GM12864 (cell line): Measurements from ENCODE around the gene EGFLAM.

ENCODE experiments used
- DNase-seq: peaks from one replicate; pipeline ENCODE4 v3.0.0-alpha.2; 2011; ENCODE audit warnings: low read depth
- H3K4me3 ChIP-seq: 2 replicates; pipeline ENCODE4 v1.5.1; 2011; ENCODE audit warnings: mild to moderate bottlenecking, low read depth, low read length, control low read depth
- TF ChIP-seq, protein P1 (sequence below): IDR thresholded peaks from 2 replicates; pipeline ENCODE4 v1.5.1; 2011; ENCODE audit warnings: low read depth, mild to moderate bottlenecking, moderate library complexity, low read length, control low read depth, inconsistent platforms; ENCODE audit errors: missing control alignments

EGFLAM gene

GRCh38 chr5:38338455-38338854 lies 80.1 kb downstream of the EGFLAM start:
- no peak overlapping the region for H3K4me3 ChIP-seq
- DNase-seq, result no peak
- TF ChIP-seq, protein P1, sequence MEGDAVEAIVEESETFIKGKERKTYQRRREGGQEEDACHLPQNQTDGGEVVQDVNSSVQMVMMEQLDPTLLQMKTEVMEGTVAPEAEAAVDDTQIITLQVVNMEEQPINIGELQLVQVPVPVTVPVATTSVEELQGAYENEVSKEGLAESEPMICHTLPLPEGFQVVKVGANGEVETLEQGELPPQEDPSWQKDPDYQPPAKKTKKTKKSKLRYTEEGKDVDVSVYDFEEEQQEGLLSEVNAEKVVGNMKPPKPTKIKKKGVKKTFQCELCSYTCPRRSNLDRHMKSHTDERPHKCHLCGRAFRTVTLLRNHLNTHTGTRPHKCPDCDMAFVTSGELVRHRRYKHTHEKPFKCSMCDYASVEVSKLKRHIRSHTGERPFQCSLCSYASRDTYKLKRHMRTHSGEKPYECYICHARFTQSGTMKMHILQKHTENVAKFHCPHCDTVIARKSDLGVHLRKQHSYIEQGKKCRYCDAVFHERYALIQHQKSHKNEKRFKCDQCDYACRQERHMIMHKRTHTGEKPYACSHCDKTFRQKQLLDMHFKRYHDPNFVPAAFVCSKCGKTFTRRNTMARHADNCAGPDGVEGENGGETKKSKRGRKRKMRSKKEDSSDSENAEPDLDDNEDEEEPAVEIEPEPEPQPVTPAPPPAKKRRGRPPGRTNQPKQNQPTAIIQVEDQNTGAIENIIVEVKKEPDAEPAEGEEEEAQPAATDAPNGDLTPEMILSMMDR, result no peak

DNA sequence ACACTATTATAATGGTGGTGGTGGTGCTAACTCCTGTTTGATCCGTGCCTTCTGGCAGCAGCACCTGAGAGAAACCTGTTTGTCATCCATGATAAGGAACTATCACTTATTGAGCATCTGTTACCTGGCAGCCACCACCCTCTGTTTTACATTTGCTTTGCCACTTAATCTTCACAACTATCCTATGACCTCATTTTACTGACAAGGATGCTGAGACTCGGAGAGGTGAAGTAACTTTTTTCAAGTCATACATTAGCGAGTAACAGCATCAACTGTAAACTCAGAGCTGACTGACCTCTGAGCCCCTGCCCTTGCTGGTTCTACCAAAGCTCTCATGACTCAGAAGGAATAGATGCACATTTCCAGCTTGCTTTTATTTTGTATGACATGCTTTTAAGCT lies 81.1 kb downstream of the EGFLAM start:
- H3K4me3 ChIP-seq, result no peak overlapping the region
- TF ChIP-seq, protein P1, result no peak
- DNase-seq, result no peak

DNA sequence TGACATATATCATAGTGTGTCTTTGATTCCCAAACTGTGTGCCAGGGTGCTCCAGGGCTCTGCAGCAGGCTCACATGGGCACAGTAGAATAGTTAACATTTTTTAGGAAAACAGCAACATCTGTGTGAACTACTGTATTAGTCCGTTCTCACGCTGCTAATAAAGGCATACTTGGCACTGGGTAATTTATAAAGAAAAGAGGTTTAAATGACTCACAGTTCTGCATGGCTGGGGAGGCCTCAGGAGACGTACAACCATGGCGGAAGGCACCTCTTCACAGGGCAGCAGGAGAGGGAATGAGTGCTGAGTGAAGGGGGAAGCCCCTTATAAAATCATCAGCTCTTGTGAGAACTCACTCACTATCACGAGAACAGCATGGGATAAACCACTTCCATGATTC lies 82.7 kb downstream of the EGFLAM start:
- no peak overlapping the region for H3K4me3 ChIP-seq
- TF ChIP-seq, protein P1, result no peak
- no peak for DNase-seq

DNA sequence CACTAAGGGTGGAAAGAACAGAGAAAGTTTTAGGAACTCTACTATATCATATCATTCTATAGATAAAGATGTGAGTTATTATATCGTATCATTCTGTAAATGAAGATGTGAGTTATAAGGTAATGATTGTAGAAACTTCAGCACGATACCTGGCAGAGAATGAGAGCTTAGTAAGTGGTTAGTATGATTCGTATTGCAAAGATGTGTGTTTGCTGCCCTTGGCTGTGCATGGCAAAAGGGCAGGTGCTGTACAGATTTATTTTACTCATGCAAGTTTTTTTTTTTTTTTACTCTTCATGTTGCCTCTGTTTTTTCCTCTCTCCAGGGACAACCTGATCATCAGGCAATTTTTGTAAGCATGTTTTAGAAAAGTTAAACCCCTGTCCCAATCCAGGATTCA lies 83.3 kb downstream of the EGFLAM start:
- DNase-seq, result no peak
- TF ChIP-seq, protein P1, result no peak
- H3K4me3 ChIP-seq, result no peak overlapping the region

DNA sequence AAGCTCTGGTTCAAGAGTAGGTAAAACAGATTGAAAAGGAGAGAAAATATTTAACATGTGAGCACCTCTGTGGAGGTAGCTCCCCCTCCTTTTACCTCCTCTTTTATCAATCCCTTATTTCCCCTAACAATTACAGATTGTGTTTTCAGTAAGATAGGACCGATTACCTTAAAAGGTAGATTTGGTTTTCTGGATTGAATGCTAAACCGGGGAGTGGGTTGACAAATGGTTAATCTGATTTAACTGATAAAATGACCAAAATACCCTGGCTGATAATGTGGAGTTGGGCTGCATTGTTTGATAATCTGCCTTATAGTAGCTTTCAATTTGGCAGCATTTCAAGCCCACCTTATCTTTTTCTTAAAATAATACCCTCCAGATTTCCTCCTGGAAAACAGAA lies 83.9 kb downstream of the EGFLAM start:
- DNase-seq, result no peak
- TF ChIP-seq, protein P1, result no peak
- H3K4me3 ChIP-seq, result no peak overlapping the region

DNA sequence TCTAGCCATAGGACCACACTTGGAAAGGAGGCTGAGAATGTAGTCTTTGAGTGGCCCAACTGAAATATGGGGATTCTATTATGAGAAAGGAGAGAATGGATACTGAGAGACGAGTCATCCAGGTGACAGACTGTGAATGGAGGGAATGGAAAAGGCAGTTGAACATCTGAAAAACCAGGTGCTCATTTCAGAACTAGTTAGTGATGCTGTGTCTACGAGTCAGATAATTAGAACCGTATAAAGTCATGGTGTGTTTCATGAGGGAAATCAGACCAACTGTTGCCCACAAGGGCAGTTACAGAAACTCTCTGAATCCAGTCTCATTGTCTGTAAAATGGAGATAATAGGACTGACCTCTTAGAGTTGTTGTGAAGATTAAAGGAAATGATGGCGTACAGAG lies 86.5 kb downstream of the EGFLAM start:
- no peak for DNase-seq
- H3K4me3 ChIP-seq, result no peak overlapping the region
- TF ChIP-seq, protein P1, result no peak

GRCh38 chr5:38346593-38346992 lies 88.2 kb downstream of the EGFLAM start:
- TF ChIP-seq, protein P1, result no peak
- H3K4me3 ChIP-seq, result no peak overlapping the region

More at GRCh38 chr5:38346593-38346992, 88.2 kb downstream of the EGFLAM start:
- DNase-seq, result no peak
